ENCODE measurements around the gene PDE6A. TPM values are rescaled to one million over a fixed set of nuclear protein-coding genes. Genes with fewer than 3 reads are reported as not detected.

Gene PDE6A
- polyA plus RNA-seq, 3 donors = 0.01 TPM; not detected in 2

DNA sequence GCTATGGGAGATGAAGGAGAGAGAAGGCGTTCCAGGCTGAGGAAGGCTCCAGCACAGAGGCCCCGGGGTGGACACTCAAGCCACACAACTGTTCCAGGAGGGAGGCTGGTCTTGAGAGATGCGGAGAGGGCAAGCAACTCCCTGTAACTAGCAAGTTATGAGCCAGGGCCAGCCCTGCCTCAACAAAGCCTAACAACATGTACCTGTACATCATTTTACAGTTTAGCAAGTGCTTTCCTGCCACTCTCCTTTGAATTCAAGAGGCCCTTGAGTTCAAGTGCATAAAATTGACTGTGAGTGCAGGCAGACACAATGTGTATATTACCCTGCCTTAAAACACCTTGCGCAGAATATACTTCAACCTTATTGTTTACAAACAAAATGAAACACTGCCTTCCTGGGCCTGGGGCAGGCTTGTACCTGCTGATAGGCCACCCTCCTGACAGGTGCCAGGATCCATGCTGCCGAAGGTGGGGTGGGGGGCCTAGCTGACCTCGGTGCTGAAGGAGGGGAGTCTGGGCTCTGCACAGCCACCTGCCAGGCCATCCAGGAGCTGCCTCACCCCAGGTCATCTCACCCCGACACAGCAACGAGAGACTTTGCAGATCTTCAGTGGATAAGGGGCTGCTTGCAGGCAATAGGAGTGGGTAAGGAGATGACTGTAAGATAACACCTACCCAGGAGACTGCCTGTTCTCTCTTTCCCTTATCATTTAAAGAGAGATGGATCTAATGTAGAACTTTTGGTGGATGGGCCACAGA is 134.5 kb downstream of the PDE6A start:
- WGBS, 3 donors = 91% methylated on average over 8 of the region's 8 CpGs
- no peak overlapping the region for H3K27ac ChIP-seq (ENCODE audit: low read depth, low read length)

DNA sequence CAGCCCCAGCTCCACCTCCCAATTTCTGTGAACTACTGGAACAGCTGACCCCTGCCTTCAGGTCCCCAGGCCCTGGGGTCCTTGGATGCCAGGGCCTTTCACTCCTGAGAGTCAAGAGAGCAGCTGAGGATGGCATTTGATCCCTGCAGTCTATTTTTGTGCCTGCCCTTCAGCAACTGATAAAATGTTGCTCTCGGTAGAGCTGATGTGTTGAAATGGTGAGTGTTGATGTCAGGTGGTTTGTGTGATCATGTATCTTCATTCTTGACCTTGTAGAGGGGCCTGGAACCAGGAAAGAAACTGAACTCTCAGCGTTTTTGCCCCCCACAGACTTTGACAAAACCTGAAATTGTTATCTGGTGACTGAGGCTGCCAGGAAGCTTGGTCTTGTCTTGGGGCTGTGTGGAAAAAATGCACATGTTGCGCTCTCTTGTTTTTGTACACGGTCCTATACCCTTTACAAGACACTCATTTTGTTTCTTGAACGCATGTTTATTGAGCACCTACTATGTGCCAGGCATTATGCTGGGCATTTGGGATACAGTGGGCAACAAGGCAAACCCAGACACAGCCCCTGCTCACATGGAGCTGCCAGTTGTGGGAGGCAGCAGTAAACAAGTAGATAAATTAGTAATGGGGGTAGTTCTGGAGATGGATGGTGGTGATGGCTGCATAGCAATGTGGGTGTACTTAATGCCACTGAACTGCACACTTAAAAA is 136.2 kb downstream of the PDE6A start:
- no peak overlapping the region for H3K27ac ChIP-seq (ENCODE audit: low read depth, low read length)

More for the DNA sequence above, 136.2 kb downstream of the PDE6A start:
- WGBS, 3 donors = 59 to 81% (median 75%) methylated on average over 5 of the region's 5 CpGs

Other genes starting within 250 kb of the PDE6A start
- gene PPARGC1B, start 214.5 kb downstream of the PDE6A start, polyA plus RNA-seq = 1 to 10 TPM in 2 of 3 donors, under 1 TPM in 1; 0.82 to 2.5 (median 1.0) TPM
- 1 to 10 TPM; 1.8 to 2.9 (median 2.1) TPM for gene SLC26A2, start 16.0 kb upstream of the PDE6A start, polyA plus RNA-seq
- 1 to 10 TPM; 1.8 to 3.3 (median 1.9) TPM for gene TIGD6, start 55.9 kb upstream of the PDE6A start, polyA plus RNA-seq
- gene HMGXB3, start 55.9 kb upstream of the PDE6A start, polyA plus RNA-seq = 10 to 100 TPM in 2 of 3 donors, 1 to 10 TPM in 1; 7.7 to 16.3 (median 15.2) TPM
- 10 to 100 TPM in 2 of 3 donors, 1 to 10 TPM in 1; 2.9 to 17.0 (median 13.7) TPM for gene CSF1R, start 141.8 kb upstream of the PDE6A start, polyA plus RNA-seq
- 100 to 1,000 TPM in 1 of 3 donors, 10 to 100 TPM in 2; 13.7 to 102 (median 70.7) TPM for gene PDGFRB, start 211.1 kb upstream of the PDE6A start, polyA plus RNA-seq
- gene CDX1, start 222.0 kb upstream of the PDE6A start, polyA plus RNA-seq = under 1 TPM in 2 of 3 donors, not detected in 1; 0.12 to 0.34 TPM
- not detected for gene SLC6A7, start 245.3 kb upstream of the PDE6A start, polyA plus RNA-seq

Measured in adipose tissue (tissue), 3 donors.